Stimulated activated CD4-positive, alpha-beta T cell treated with anti-CD3 and anti-CD28 coated beads, Interleukin-15, amount 100 ng/mL, for 24 hours (primary cell): ENCODE measurements around the gene FMR1.

Experiments used
- DNase-seq: peaks from one replicate; pipeline ENCODE4 v3.0.0-alpha.2; 2020

Gene FMR1

GRCh38 chrX:147911192-147912022 is at the start of gene FMR1:
Gene FMR1, plus strand, starts transcription at chrX:147911919. Its CDS starts 261 bp downstream, at chrX:147912180.
- peak; percentile 92 for DNase-seq

DNA sequence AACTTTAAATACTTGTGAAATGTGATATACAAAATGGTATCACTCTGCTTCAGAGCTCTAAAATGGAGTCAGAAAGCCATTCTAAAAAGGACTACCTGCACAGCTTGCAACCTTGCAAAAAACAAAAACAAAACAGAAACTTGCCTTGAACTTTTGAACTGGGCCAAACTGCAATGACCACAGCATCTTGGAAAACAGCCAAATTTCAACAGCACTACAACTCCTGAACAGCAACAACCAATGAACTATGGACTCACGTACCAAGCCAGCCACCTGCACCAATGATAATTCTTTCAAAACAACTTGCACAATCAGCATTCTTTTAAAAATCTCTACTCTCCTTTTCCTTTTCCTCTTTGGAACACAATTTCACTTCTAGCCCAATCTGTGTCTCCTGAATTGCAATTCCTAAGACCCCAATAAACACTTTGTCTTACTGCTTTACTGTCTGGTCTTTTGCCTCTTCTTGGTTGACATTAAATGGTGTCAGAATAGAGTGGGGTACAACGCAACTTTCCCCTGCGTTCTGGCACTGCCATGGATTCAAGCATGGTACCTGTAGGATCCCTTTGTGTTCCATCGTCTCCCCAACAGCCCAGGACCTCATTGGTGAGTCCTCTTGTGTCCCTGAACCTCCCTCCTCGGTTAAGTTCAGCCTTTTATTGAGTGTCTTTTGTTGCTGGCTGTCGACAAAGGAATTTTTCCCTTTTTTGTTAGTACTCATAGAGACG is 35.7 kb upstream of the FMR1 start:
- DNase-seq, result no peak

DNA sequence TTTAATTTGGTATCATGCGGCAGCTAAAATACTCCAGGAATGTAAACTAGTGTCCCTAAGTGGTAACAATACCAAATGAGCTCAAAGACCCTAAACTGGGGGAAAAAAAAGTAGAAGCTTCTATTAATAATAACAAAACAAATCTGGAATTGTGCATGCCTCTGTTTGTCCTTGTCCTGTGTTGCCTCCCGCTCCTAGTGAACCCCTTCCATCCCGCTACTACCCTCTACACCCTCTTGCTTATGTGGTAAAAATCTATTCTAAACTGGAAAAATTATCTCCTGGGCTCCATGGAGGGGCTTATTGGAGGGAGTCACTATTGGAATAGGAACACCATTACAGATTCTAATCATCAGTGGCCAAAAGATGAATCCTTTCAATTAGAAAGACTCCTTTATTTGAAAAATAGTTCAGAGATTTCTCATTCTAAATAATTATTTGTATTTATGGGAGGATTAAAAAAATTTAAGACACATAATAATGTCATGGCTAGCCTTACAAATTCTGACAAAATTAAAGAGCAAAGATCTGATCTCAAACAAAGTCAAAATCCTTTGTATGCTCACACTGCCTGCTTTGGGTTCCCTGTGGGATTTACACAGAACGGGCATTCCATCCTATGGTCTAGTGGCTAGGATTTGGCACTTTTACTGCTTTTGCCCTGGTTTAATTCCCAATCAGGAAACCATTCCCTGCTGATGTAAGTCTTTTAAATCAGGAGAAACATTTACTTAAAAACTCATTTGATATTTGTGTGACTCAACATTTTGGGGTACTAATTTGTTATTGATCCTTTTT is 34.7 kb upstream of the FMR1 start:
- no peak for DNase-seq

GRCh38 chrX:147877726-147878125 is 34.0 kb upstream of the FMR1 start:
- no peak for DNase-seq

GRCh38 chrX:147884958-147885357 is 26.8 kb upstream of the FMR1 start:
- no peak for DNase-seq

DNA sequence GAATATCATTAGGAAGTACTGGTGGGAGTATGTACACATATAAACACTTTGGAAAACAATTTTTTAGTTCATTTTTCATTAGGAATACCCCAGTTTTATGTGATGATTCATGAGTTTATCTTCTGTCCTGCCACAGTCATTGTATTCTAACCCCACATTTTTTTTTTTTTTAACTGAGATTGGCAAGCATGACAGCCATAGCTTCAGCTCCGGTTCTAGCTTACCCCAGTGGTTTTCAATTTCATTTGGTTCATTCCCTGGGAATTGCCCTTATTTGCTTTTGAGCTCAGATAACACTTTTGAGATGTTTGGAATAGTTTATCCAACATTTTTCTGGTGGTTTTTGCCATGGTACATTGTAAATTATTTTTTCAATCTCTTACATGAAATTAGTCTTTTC is 21.0 kb upstream of the FMR1 start:
- no peak for DNase-seq

DNA sequence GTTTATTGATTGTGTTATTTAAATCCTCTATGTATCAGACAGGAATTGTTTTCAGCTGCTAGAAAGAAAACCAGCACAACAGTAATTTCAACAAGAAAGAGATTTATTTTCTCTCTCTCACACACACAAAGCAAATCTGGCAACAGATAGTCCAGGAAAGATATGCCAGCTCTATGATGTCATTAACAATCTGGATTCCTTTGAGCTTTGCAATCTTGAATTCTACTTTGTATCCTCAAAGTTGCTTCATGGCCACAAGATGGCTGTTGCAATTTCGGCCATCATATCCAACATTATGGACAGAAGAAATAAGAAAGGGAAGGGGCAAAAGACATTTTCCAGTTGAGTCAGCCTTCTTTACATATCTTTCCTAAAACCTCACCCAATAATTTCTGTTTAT is 19.8 kb upstream of the FMR1 start:
- no peak for DNase-seq

DNA sequence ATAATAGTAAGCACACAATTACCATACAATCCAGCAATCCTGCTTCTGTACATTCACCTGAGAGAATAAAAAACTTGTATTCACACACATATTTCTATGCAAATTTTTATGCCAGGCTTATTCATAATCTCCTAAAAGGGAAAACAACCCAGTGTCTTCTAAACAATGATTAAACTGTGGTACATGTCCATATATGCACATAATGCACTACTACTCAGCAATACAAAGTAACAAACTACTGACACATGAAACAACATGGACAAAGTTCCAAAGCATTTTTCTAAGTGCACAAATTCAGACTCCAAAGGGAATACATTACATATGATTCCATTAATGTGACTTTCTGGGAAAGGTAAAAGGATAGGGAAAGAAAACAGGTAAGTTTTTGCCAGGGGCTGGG is 18.0 kb upstream of the FMR1 start:
- no peak for DNase-seq

DNA sequence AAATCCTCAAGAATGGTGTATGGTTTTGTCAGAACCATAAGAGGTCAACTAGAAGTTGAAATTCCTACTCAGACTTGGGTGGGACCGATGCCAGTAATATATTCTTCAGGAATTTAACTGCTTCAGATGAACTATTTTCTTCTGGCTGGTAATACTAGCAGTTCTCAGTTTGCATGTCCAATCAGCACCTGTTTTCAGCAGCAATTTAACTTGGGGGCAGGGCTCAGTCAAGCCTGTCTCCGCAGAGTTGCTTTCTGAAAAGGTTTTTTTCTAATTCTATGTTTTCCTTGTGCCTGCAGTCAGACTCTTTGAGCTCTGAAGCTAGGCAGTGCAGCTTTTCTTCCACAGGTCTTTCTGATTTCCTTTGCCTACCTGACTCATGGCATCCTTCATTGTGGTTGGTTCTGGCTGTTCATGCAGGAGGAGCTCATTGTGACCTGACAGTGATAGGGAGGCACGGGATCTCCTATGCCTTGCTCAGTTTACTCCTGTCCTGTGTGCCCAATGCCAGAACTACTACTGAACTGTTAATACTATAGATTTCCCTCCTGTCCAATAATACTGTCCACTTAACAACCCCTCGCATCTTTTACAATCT is 17.3 kb upstream of the FMR1 start:
- no peak for DNase-seq

GRCh38 chrX:147897117-147897516 is 14.6 kb upstream of the FMR1 start:
- no peak for DNase-seq

- no peak for DNase-seq
These were observed 12.8 kb upstream of the FMR1 start for GRCh38 chrX:147898951-147899350.

- DNase-seq, result no peak
These were observed 12.2 kb upstream of the FMR1 start for GRCh38 chrX:147899379-147900114.

DNA sequence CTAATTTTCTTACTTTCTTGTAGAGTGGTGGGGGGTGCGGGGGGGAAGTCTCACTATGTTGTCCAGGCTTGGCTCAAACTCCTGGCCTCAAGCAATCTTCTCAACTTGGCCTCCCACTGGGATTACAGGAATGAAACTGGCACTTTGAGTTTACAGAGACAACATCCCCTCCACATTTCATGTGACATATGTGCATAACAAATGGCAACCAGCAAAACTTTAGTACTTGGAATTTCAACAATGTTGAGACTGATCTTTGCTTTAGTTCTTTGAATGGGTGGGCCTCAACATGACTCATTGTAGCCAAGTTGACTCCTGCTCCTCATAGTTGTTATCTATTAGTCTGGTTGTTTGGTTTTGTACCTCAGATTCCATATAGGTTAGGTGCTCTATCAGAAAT is 11.4 kb upstream of the FMR1 start:
- DNase-seq, result no peak

GRCh38 chrX:147901461-147902126 is 10.1 kb upstream of the FMR1 start:
- DNase-seq, result no peak

DNA sequence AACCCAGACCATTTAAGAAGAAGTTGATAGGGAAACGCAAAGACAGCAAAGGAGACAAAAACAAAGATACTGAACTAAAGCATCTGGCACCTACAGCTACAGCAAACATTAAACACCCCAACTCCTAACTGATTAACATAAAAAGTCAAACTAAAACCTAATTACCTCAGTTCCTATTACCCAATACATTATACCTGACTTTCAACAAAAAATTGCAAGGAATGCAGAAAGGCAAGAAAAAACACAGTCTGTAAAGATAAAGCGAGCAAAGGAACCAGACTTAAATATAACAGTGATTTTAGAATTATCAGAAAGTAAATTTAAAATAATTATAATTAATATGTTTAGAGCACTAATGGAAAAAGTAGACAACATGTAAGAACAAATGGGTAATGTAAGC is 9.4 kb upstream of the FMR1 start:
- no peak for DNase-seq

DNA sequence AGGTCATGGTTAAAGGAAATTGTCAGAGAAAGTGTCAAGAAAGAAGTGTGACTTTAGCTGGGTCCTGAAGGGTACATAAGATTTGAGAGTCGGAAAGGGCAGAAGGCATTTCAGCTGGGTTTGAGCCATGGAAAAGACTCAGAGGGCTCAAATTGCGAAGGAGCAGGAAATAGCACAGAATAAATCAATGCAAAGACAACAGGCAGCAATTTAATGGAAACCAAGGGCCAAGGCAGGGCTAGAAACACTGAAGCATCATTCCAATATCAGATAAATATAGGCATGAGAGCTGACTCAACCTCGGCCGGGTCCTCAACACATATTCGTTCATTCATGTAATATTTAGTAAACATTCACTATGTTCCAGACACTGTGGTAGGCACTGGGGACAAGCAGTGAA is 3.6 kb upstream of the FMR1 start:
- DNase-seq, result no peak

- DNase-seq, result no peak
These were observed 1.1 kb upstream of the FMR1 start for GRCh38 chrX:147910607-147911006.

GRCh38 chrX:147912093-147912801 is 528 bp downstream of the FMR1 start:
- peak; percentile 22 for DNase-seq

GRCh38 chrX:147913570-147913969 is 1.9 kb downstream of the FMR1 start:
- DNase-seq, result no peak

- no peak for DNase-seq
These were observed 2.9 kb downstream of the FMR1 start for GRCh38 chrX:147914591-147914990.

- DNase-seq, result no peak
These were observed 4.8 kb downstream of the FMR1 start for GRCh38 chrX:147916375-147916968.
